NB4 (cell line): ENCODE measurements around the gene KIF3B.

Experiments used
- DNase-seq: peaks from one replicate; pipeline ENCODE4 v3.0.0; 2010; ENCODE audit warnings: low read depth
- H3K4me3 ChIP-seq: one replicate; pipeline ENCODE4 v1.5.1; 2011; ENCODE audit warnings: mild to moderate bottlenecking, low read depth, low read length, moderate library complexity
- MYC ChIP-seq: IDR thresholded peaks from 2 replicates; pipeline ENCODE4 v1.6.1; 2011; ENCODE audit warnings: low read depth, low read length
- POLR2A ChIP-seq: IDR thresholded peaks from 2 replicates; pipeline ENCODE4 v1.6.1; 2011; ENCODE audit warnings: mild to moderate bottlenecking; ENCODE audit not compliant: insufficient read length; ENCODE audit errors: extremely low read depth
- TF ChIP-seq, protein P1 (sequence below): IDR thresholded peaks from 2 replicates; pipeline ENCODE4 v1.6.1; 2011; ENCODE audit warnings: low read depth, low read length
- TF ChIP-seq, protein P2 (sequence below): IDR thresholded peaks from one replicate; pipeline ENCODE4 v1.5.1; 2012; ENCODE audit warnings: low read depth, low read length

Gene KIF3B

DNA sequence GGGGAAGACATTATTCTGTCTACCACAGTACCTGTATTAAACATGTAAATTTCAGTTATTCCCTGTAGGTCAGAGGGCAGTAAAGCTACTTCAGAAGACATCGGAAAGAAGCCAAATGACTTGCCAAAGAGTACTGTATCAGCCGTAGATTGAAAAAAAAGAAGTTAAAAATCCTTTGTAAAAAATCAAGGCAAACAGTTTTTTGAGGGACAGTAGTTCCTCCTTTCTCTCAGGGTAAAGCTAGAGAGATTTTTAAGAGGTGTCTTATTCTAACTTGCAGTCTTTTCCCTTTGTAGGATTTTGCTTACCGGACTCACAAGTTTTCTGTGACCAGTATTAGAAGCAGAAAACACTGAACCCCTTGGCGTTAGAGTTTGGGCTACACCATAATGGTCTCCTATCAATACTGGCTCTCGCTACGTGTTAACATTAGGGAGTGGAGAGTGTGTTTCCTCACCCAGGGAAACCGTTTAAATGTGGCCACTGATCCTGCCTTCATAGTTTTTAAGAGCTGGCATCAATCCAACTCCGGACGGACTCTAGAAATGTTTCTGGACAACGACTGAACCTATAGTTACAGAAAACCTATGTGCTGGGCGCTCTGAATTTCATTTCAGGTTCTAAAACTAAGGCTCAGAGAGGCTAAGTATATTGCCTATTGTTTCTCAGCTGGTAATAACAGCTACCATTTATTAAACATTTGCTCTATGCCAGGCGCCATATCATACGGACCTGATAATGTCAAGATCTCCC is 79.3 kb downstream of the KIF3B start:
- H3K4me3 ChIP-seq, result peak overlapping the region; percentile 91
- DNase-seq, result peak; percentile 65
- TF ChIP-seq POLR2A (no peak), MYC (no peak)
- TF ChIP-seq, protein P1, sequence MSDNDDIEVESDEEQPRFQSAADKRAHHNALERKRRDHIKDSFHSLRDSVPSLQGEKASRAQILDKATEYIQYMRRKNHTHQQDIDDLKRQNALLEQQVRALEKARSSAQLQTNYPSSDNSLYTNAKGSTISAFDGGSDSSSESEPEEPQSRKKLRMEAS, result no peak
- TF ChIP-seq, protein P2, sequence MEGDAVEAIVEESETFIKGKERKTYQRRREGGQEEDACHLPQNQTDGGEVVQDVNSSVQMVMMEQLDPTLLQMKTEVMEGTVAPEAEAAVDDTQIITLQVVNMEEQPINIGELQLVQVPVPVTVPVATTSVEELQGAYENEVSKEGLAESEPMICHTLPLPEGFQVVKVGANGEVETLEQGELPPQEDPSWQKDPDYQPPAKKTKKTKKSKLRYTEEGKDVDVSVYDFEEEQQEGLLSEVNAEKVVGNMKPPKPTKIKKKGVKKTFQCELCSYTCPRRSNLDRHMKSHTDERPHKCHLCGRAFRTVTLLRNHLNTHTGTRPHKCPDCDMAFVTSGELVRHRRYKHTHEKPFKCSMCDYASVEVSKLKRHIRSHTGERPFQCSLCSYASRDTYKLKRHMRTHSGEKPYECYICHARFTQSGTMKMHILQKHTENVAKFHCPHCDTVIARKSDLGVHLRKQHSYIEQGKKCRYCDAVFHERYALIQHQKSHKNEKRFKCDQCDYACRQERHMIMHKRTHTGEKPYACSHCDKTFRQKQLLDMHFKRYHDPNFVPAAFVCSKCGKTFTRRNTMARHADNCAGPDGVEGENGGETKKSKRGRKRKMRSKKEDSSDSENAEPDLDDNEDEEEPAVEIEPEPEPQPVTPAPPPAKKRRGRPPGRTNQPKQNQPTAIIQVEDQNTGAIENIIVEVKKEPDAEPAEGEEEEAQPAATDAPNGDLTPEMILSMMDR, result no peak

DNA sequence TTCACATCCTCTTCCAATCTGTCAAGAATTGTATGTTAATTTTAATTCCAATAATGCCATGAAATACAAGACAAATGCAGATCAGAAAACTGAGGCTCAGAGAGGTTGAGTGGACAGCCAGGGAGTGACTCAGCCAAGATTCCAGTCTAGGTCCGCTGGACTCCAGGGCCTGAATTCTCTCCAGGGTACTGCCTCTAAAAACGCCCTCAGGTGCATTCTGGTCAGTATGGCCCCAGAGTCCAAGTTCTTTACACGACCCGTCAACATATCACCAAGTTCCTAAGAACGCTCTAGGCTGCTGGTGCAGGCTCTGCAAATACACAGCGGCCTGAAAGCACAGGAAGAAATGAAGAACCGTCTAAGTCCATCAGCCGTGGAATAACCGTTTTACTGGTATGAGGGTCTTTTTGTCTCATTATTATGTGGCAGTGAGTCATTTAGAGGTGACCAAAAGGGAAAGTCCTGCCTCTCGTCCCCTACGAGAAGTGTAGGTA is 80.0 kb downstream of the KIF3B start:
- no peak for DNase-seq

DNA sequence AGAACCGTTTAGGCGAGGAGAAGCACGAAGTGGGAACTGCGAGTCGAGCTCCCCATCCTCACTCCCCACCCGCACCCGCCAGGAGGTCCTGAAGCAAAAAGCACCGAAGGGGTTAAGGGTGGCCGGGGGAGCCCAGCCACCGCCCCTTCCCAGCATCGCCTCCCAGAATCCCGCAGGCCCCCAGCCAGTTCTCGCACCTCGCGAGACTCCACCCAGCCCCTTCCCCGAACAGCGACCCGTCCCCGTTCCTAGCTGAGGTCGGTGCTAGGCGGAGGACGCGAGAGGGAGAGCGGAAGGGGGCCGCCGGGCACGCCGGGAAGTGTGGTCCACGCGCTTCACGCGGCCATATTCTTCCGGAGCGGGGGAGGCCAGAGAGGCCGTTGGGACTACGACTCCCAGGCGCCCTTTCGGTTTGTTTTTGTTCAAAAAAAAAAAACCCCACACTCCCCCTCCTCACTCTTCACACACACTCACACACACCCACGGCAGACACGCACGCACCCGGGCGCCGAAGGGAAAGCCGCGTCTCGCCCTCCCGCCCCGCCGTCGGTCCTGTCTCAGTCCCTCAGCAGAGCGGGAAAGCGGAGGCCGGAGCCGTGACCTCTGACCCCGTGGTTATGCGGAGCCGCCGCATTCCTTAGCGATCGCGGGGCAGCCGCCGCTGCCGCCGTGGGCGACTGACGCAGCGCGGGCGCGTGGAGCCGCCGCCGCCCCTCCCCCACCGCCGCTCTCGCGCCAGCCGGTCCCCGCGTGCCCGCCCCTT is 80.6 kb downstream of the KIF3B start, which contains the start of gene ASXL1:
Gene ASXL1, plus strand, starts transcription at position 463 of the 763 bp plus-strand sequence. CDS start 445 bp downstream, outside the sequence.
- TF ChIP-seq, protein P2, result no peak
- peak; percentile 76 for TF ChIP-seq MYC
- TF ChIP-seq, protein P1, result no peak; the same call in 1 of the 2 replicates
- TF ChIP-seq POLR2A, result peak; percentile 50
- peak; percentile 99 for DNase-seq
- peak within 1 kb of the TSS; percentile 93 for H3K4me3 ChIP-seq

More for the DNA sequence above, 80.0 kb downstream of the KIF3B start:
- peak overlapping the region; percentile 91 for H3K4me3 ChIP-seq
- TF ChIP-seq POLR2A (no peak), MYC (0 out of 2 replicates have a peak, but pooled peaks have one; percentile 30)
- TF ChIP-seq, protein P1, result no peak
- TF ChIP-seq, protein P2, result no peak

DNA sequence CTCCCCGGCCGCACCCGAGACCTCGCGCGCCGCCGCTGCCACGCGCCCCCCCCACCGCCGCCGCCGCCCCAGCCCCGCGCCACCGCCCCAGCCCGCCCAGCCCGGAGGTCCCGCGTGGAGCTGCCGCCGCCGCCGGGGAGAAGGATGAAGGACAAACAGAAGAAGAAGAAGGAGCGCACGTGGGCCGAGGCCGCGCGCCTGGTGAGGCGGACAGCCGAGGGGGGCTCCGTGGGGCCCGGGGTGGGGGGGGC is 81.1 kb downstream of the KIF3B start:
- H3K4me3 ChIP-seq, result peak overlapping the region; percentile 93
- TF ChIP-seq, protein P2, result no peak
- TF ChIP-seq, protein P1, result 0 out of 2 replicates have a peak, but pooled peaks have one; percentile 47
- DNase-seq, result no peak

DNA sequence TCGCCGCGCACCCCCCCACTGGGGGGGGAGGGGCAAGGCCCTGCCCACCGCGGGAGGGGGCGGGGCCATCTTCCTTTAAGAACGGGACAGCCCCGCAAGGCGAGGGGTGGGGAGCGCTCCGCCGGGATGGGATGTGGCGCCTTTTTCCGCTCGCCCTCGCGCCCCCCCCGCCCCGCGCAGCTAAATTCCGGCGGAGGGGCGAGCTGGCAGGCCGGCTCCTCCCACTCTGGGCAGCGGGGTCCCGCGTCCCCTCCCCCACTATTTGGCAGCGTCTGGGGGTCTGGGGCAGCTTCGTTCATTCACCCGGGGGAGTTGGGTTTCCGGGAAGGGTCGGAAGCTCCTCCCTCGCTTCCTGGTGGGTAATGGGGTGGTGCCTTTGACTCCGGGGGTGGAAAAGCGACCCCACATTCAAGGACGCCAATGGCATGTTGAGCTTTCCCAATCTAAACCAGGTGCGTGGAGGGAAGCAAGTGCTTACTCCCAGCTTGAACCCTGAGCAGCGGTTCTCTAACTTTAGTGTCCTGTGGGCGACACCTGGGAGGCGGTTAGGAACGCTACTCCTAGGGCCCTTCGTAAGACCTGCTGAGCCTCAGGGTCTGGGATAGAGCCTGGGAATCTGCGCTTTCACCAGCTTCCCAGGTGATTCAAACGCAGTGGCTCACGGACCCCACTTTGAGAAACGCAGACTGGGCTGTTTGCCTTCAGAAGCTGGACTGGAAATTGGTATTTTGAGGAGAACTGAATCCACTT is 81.6 kb downstream of the KIF3B start:
- TF ChIP-seq, protein P2, result no peak
- TF ChIP-seq, protein P1, result 0 out of 2 replicates have a peak, but pooled peaks have one; percentile 24
- DNase-seq, result peak; percentile 81
- peak overlapping the region; percentile 93 for H3K4me3 ChIP-seq
